ENCODE results near the gene LRP1B.

Gene LRP1B

DNA sequence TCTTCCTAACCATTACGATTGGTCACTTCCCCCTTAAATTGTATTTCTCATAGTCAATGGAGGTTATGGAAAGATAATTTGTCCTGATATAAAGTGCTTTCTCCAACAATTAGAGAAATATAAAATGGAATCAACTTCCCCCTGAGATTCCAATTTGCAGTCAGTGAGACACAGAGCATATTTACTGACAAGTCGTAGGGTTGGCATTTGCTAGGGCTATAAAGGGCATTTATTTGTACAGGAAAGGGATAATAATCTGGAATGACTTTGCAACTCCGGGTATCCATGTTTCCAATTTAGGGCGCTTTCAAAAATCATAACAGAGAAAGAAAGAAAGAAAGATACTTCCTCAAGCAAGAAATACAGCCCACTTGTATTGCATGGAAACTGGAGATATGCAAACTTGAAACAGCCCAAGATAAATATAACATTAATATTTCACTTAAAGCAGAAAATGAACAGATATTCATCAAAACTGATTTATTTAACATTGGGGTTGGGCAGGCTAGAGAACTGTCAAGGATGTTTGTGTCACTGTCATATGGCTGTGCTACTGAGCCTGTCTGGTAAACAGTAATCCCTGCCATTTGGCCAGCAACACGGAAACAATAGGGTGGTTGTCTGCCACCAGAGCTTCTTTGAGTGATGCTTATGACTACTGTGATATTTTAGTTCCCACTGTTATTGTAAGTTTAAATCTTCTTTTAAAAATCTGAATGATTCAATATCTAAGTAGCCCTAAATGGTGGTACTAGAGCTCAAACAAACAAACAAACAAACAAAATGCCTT lies 621.8 kb downstream of the LRP1B start:
- DNase-seq (ENCODE audit: low read depth): peak; percentile 37

- DNase-seq (ENCODE audit: low read depth): peak; percentile 60
These were observed 622.6 kb downstream of the LRP1B start for GRCh38 chr2:141508086-141508752.

GRCh38 chr2:141506135-141506534 lies 624.7 kb downstream of the LRP1B start:
- no peak for DNase-seq (ENCODE audit: low read depth)

GRCh38 chr2:141501752-141502151 lies 629.1 kb downstream of the LRP1B start:
- no peak for DNase-seq (ENCODE audit: low read depth)

DNA sequence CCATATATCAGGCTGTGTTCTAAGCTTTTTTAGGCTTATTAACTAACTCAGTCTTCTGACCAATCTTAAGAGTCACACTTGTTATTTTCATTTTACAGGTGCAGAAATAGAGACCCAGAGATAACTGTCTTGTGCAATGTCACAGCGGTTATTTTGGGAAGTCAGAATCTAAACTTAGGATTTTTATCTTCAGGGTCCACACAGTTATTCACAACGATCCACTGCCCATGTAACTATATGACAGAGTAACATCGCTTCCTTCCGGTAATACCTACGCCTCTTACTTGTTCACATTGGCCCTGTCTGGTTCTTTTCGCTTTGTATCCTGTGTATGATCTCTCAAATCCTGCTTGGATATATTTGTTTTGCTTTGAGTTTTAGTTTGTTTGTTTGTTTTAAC lies 631.7 kb downstream of the LRP1B start:
- no peak for DNase-seq (ENCODE audit: low read depth)

DNA sequence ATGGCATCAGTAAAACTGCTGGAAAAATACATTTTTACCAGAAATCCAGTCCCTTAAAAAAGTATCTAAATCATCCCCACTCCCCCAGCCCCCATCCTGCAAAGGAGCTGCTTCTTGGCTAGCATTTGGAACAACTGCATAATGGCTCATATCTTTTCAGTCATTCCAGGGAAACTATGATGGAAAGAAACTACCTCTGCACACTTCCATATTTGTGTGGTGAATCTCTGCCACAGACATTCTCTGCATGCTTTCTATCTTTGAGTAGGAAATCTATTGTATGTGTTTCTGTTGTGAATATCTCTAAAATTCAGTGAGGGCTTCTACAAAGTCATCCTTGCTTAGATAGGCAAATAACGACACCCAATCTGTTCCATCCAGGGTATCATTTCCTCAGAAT lies 632.3 kb downstream of the LRP1B start:
- DNase-seq (ENCODE audit: low read depth): peak; percentile 74

DNA sequence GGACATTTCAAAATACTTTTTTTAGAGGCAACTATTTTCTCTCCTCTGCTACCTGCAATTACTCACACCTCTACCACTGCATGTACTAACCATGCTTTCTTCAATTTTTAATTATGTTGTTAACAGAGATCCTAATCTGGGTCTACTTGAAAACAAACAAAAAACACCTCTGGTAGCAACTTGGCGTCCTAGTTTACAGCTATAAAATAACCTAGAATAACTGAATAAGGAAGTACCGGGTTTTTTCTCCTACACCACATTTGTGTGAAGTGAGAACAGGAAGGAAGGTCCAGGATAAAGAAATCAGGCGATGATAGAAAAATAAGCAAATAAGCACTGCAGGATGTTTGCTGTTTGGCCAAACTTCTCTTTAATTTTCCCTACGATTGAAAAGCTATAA lies 633.5 kb downstream of the LRP1B start:
- no peak for DNase-seq (ENCODE audit: low read depth)

- DNase-seq (ENCODE audit: low read depth): peak; percentile 15
These were observed 634.0 kb downstream of the LRP1B start for GRCh38 chr2:141496810-141497209.

- no peak for DNase-seq (ENCODE audit: low read depth)
These were observed 636.9 kb downstream of the LRP1B start for GRCh38 chr2:141493936-141494335.

DNA sequence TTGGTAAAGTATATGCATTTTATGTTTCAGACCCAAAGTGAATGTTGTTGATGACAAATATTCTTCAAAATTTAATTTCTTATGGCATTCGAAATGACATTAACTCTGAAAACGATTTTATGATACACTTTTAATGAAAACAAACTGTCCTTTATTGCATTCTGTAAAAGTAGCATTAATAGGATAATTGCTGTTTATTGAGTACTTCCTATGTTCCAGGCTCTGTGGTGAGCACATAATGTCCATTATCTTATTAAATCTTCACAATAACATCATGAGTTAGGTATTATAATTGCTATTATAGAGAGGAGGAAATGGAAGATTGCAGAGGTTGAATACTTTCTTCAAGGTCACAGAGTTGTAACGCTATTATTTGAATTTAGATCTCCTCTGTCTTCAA lies 638.0 kb downstream of the LRP1B start:
- DNase-seq (ENCODE audit: low read depth): peak; percentile 22

DNA sequence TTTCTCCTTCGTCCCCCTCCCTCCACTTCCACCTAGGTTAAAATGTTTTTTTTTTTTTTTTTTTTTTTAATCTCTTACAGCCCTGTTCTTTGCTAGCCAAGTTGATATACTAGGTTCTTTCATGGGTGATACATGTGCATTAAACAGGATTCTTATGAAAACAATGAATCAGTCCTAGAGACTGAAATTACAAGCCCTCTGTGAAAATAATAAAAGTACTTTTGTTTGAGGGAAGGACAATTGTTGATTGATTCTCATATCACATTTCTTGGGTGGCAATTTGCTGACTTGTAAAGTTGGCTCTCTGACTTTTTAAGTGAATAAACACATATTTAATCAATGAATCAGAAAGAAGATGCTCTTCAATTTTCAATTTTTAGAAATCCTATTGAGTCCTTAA lies 639.9 kb downstream of the LRP1B start:
- no peak for DNase-seq (ENCODE audit: low read depth)

DNA sequence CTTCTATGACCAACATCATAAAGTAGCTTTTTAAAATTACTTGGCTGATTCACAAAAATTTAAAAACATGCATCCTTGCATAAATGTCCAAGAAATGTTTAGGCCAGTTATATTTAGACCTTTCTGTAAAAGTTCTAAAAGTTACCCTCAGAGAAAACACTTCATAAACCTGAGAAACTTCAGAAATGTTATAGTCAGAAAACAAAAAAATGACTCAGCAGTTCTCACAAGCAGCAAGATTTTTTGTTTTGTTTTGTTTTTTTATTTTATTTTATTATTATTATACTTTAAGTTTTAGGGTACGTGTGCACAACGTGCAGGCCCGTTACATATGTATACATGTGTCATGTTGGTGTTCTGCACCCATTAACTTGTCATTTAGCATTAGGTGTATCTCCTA lies 648.1 kb downstream of the LRP1B start:
- DNase-seq (ENCODE audit: low read depth): no peak

- no peak for DNase-seq (ENCODE audit: low read depth)
These were observed 655.0 kb downstream of the LRP1B start for GRCh38 chr2:141475801-141476200.

DNA sequence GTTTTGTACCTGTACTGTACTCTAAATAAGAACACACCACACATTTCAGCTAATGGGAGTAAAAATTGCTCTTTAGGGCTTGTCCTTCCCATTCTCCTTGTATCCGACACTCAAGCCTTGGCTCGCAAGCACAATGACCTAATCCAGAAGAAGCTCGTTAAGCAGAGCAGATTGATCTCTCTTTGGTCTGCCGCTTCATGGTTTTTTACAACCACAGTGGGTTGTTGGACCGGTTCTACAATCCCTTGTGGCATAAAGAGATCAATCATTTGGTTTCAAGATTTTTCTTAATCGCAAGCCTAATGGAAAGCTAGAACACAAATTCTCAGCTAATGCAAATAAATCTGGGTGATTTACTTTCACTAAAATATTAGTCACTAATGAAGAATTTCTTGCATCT lies 662.1 kb downstream of the LRP1B start:
- no peak for DNase-seq (ENCODE audit: low read depth)

- no peak for DNase-seq (ENCODE audit: low read depth)
These were observed 663.5 kb downstream of the LRP1B start for GRCh38 chr2:141467331-141467730.

- no peak for DNase-seq (ENCODE audit: low read depth)
These were observed 665.8 kb downstream of the LRP1B start for GRCh38 chr2:141464995-141465394.

GRCh38 chr2:141458351-141458750 lies 672.5 kb downstream of the LRP1B start:
- DNase-seq (ENCODE audit: low read depth): no peak

GRCh38 chr2:141455877-141456276 lies 674.9 kb downstream of the LRP1B start:
- DNase-seq (ENCODE audit: low read depth): no peak

DNA sequence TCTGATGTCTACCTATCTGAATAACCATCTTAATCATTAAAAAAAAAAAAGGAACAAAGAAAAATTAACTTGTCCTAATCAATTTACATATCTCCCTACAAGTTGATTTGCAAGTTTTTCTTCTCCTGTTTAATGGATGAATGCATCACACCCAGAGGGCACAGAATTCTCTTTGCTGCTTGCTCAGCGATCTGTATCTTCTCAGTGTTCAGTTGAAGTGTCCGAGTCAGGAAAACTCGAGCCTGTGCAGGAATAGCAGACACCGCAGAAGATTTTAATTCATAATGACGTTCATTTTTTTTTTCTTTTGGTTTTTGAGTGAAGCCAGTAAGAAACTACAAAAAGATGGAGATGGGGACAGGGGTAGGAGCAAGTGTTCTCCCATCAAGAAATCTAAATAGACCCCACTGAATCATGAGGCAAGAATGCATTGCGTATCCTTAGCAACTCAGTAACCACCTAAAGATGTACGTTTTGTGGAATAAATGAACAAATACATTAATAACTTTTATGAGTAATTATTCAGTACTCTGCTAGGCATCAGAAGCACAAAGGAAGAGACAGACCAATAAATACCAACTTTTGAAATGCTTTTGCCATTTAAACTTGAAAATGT lies 675.5 kb downstream of the LRP1B start:
- DNase-seq (ENCODE audit: low read depth): no peak

DNA sequence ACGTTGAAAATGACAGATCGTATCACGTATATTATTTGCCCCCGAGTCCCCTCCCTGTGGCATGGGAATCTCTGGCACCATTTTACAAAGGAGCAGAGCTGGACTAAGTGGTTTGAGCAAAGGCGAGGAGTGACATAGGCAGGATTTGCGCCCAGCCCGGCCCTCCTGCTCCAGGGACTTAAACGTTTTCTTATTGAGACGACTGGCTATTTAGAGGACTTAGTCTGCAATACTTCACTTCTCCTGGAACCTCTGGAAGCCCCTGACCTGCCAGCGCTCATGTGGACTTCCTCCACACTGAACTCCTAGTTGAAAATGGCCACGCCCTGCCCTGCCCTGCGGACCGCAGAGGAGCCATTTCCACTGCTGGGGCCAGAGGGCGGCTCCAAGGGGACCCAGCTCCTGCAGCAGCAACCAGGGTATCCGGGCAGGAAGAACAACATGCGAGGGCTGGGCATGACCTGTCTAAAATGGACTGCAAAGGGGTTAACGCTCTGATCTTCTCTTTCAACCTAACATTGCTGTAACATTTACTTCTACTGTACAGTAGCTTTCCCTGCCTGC lies 690.7 kb downstream of the LRP1B start:
- DNase-seq (ENCODE audit: low read depth): no peak

GRCh38 chr2:141439524-141439923 lies 691.3 kb downstream of the LRP1B start:
- DNase-seq (ENCODE audit: low read depth): peak; percentile 26

GRCh38 chr2:141438536-141438935 lies 692.3 kb downstream of the LRP1B start:
- no peak for DNase-seq (ENCODE audit: low read depth)

GRCh38 chr2:141437521-141437920 lies 693.3 kb downstream of the LRP1B start:
- DNase-seq (ENCODE audit: low read depth): no peak

Measured in EH (cell line).